HepG2 (cell line): ENCODE measurements around the gene PLEKHA8. TPM values are rescaled to one million over a fixed set of nuclear protein-coding genes. Genes with fewer than 3 reads are reported as not detected.

ENCODE experiments used
- CBX1 ChIP-seq: IDR thresholded peaks from one replicate; pipeline ENCODE4 v1.6.1; 2016; ENCODE audit warnings: antibody characterized with exemption, low read depth
- CENPT ChIP-seq: sonication (generic); formaldehyde crosslinking; IDR thresholded peaks from 2 replicates; pipeline ENCODE4 v1.8.0; 2022; ENCODE audit warnings: low read depth, mild to moderate bottlenecking, moderate library complexity, missing genetic modification reagents
- DMAP1 ChIP-seq: IDR thresholded peaks from 2 replicates; pipeline ENCODE4 v1.6.1; 2016
- MED1 ChIP-seq: sonication (generic); formaldehyde crosslinking; IDR thresholded peaks from 2 replicates; pipeline ENCODE4 v1.4.0; 2020; ENCODE audit warnings: missing genetic modification reagents
- RFXANK ChIP-seq: IDR thresholded peaks from 2 replicates; pipeline ENCODE4 v1.6.1; 2016
- SMAD1 ChIP-seq: sonication (generic); formaldehyde crosslinking; IDR thresholded peaks from 2 replicates; pipeline ENCODE4 v1.4.0; 2020; ENCODE audit warnings: missing genetic modification reagents, low read depth, mild to moderate bottlenecking, borderline replicate concordance
- ZNF101 ChIP-seq: sonication (generic); formaldehyde crosslinking; IDR thresholded peaks from 2 replicates; pipeline ENCODE4 v1.4.0; 2020; ENCODE audit warnings: mild to moderate bottlenecking, low read depth, missing genetic modification reagents, borderline replicate concordance
- ZNF713 ChIP-seq: sonication (generic); formaldehyde crosslinking; IDR thresholded peaks from 2 replicates; pipeline ENCODE4 v1.4.0; 2020; ENCODE audit warnings: mild to moderate bottlenecking, missing genetic modification reagents
- polyA plus RNA-seq, 8 experiments: library from polyadenylated mRNA; depleted of rRNA in 3 of 8; stranded (reverse) in 7 of 8; unstranded in 1 of 8; fragments of >200 nt; fragmentation: Illumina TruSeq in 4 of 8; extraction: Trizol in 4 of 8; gene quantifications; 2 replicates each; pipeline versions ENCODE4 v1.2.1 to v1.2.3, GENCODE V29; 2011 to 2016; ENCODE audit warnings: low read depth in 4 of 8, missing spikeins in 1 of 8, mixed read lengths in 1 of 8; ENCODE audit not compliant: insufficient read depth in 1 of 8
- total RNA-seq, 5 experiments: library from RNA; depleted of rRNA; stranded (reverse); fragments of >200 nt; fragmentation: Illumina TruSeq; extraction: Trizol; gene quantifications; 2 replicates each; pipeline ENCODE4 v1.2.3, GENCODE V29; 2016; ENCODE audit warnings: low read depth in 1 of 5
- TF ChIP-seq, protein P1 (sequence below): sonication (generic); formaldehyde crosslinking; IDR thresholded peaks from 2 replicates; pipeline ENCODE4 v1.4.0; 2020; ENCODE audit warnings: missing genetic modification reagents
- TF ChIP-seq, protein P2 (sequence below), 2 experiments: sonication (generic) in 1 of 2; formaldehyde crosslinking in 1 of 2; IDR thresholded peaks; 2 replicates each; pipeline versions ENCODE4 v1.5.1 to v1.6.1; 2011 to 2020; ENCODE audit warnings: borderline replicate concordance in 1 of 2, low read depth in 1 of 2, low read length in 1 of 2, mild to moderate bottlenecking in 1 of 2, missing genetic modification reagents in 1 of 2, moderate library complexity in 1 of 2
- TF ChIP-seq, protein P3 (sequence below): IDR thresholded peaks from 2 replicates; pipeline ENCODE4 v1.6.1; 2016; ENCODE audit warnings: low read depth
- TF ChIP-seq, protein P4 (sequence below): sonication (generic); formaldehyde crosslinking; IDR thresholded peaks from 2 replicates; pipeline ENCODE4 v1.5.1; 2020; ENCODE audit warnings: mild to moderate bottlenecking, moderate library complexity, missing genetic modification reagents
- TF ChIP-seq, protein P5 (sequence below): sonication (generic); formaldehyde crosslinking; IDR thresholded peaks from 2 replicates; pipeline ENCODE4 v1.9.0; 2021; ENCODE audit warnings: mild to moderate bottlenecking, missing genetic modification reagents

Gene PLEKHA8
- total and polyA plus RNA-seq, 2 of the 13 experiments (the other 11 are each of a cell fraction or from before 2014, with no cell fraction given) = 12.5 to 26.4 TPM

DNA sequence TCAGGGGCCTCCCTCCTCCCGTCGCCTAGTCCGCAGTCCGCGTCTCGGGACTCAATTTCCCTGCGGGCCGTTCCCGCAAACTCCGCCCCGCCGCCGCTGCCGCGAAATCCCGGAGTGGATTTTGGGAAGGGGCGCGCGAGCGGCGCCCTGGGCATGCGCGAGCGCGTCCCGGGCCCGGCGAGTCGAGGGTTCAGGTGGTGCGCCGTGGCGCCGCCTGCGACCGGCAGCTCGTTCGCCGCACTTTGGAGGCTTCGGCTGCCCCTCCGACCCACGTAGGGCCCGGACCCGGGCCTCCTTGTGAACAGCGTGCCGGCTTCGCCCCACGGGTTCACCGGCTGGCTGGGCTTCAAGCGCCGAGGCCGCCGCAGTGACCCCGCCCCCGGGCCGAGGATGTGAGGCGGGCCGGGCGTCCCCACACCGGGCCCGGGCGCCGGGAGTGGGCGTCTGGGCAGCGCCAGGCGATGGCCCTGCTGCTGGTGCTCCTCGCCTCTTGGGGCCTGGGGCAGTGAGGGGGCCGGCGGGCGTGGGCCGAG, at the start of gene PLEKHA8 (continued):
- TF ChIP-seq, protein P1, sequence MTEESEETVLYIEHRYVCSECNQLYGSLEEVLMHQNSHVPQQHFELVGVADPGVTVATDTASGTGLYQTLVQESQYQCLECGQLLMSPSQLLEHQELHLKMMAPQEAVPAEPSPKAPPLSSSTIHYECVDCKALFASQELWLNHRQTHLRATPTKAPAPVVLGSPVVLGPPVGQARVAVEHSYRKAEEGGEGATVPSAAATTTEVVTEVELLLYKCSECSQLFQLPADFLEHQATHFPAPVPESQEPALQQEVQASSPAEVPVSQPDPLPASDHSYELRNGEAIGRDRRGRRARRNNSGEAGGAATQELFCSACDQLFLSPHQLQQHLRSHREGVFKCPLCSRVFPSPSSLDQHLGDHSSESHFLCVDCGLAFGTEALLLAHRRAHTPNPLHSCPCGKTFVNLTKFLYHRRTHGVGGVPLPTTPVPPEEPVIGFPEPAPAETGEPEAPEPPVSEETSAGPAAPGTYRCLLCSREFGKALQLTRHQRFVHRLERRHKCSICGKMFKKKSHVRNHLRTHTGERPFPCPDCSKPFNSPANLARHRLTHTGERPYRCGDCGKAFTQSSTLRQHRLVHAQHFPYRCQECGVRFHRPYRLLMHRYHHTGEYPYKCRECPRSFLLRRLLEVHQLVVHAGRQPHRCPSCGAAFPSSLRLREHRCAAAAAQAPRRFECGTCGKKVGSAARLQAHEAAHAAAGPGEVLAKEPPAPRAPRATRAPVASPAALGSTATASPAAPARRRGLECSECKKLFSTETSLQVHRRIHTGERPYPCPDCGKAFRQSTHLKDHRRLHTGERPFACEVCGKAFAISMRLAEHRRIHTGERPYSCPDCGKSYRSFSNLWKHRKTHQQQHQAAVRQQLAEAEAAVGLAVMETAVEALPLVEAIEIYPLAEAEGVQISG (CRISPR knock-in tag) = peak; percentile 73
- TF ChIP-seq ZNF101 (no peak), CENPT (CRISPR knock-in tag) (no peak), MED1 (peak; percentile 64), RFXANK (CRISPR knock-in tag) (no peak), SMAD1 (no peak), DMAP1 (CRISPR knock-in tag) (no peak), ZNF713 (CRISPR knock-in tag) (no peak), CBX1 (peak; percentile 89)
- TF ChIP-seq, protein P2, sequence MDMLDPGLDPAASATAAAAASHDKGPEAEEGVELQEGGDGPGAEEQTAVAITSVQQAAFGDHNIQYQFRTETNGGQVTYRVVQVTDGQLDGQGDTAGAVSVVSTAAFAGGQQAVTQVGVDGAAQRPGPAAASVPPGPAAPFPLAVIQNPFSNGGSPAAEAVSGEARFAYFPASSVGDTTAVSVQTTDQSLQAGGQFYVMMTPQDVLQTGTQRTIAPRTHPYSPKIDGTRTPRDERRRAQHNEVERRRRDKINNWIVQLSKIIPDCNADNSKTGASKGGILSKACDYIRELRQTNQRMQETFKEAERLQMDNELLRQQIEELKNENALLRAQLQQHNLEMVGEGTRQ (IDR thresholded peaks at IDR 0.05; ENCODE audit: low read depth, low read length) = no peak
- TF ChIP-seq, protein P2 (CRISPR knock-in tag; IDR thresholded peaks at IDR 0.05; ENCODE audit: borderline replicate concordance) = no peak
- TF ChIP-seq, protein P3, sequence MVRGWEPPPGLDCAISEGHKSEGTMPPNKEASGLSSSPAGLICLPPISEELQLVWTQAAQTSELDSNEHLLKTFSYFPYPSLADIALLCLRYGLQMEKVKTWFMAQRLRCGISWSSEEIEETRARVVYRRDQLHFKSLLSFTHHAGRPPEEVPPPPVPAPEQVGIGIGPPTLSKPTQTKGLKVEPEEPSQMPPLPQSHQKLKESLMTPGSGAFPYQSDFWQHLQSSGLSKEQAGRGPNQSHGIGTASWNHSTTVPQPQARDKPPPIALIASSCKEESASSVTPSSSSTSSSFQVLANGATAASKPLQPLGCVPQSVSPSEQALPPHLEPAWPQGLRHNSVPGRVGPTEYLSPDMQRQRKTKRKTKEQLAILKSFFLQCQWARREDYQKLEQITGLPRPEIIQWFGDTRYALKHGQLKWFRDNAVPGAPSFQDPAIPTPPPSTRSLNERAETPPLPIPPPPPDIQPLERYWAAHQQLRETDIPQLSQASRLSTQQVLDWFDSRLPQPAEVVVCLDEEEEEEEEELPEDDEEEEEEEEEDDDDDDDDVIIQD (CRISPR knock-in tag) = peak; percentile 68; the same call in 1 of the 2 replicates
- TF ChIP-seq, protein P4, sequence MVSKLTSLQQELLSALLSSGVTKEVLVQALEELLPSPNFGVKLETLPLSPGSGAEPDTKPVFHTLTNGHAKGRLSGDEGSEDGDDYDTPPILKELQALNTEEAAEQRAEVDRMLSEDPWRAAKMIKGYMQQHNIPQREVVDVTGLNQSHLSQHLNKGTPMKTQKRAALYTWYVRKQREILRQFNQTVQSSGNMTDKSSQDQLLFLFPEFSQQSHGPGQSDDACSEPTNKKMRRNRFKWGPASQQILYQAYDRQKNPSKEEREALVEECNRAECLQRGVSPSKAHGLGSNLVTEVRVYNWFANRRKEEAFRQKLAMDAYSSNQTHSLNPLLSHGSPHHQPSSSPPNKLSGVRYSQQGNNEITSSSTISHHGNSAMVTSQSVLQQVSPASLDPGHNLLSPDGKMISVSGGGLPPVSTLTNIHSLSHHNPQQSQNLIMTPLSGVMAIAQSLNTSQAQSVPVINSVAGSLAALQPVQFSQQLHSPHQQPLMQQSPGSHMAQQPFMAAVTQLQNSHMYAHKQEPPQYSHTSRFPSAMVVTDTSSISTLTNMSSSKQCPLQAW (CRISPR knock-in tag) = no peak
- TF ChIP-seq, protein P5, sequence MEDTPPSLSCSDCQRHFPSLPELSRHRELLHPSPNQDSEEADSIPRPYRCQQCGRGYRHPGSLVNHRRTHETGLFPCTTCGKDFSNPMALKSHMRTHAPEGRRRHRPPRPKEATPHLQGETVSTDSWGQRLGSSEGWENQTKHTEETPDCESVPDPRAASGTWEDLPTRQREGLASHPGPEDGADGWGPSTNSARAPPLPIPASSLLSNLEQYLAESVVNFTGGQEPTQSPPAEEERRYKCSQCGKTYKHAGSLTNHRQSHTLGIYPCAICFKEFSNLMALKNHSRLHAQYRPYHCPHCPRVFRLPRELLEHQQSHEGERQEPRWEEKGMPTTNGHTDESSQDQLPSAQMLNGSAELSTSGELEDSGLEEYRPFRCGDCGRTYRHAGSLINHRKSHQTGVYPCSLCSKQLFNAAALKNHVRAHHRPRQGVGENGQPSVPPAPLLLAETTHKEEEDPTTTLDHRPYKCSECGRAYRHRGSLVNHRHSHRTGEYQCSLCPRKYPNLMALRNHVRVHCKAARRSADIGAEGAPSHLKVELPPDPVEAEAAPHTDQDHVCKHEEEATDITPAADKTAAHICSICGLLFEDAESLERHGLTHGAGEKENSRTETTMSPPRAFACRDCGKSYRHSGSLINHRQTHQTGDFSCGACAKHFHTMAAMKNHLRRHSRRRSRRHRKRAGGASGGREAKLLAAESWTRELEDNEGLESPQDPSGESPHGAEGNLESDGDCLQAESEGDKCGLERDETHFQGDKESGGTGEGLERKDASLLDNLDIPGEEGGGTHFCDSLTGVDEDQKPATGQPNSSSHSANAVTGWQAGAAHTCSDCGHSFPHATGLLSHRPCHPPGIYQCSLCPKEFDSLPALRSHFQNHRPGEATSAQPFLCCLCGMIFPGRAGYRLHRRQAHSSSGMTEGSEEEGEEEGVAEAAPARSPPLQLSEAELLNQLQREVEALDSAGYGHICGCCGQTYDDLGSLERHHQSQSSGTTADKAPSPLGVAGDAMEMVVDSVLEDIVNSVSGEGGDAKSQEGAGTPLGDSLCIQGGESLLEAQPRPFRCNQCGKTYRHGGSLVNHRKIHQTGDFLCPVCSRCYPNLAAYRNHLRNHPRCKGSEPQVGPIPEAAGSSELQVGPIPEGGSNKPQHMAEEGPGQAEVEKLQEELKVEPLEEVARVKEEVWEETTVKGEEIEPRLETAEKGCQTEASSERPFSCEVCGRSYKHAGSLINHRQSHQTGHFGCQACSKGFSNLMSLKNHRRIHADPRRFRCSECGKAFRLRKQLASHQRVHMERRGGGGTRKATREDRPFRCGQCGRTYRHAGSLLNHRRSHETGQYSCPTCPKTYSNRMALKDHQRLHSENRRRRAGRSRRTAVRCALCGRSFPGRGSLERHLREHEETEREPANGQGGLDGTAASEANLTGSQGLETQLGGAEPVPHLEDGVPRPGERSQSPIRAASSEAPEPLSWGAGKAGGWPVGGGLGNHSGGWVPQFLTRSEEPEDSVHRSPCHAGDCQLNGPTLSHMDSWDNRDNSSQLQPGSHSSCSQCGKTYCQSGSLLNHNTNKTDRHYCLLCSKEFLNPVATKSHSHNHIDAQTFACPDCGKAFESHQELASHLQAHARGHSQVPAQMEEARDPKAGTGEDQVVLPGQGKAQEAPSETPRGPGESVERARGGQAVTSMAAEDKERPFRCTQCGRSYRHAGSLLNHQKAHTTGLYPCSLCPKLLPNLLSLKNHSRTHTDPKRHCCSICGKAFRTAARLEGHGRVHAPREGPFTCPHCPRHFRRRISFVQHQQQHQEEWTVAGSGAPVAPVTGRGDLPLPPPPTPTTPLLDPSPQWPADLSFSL (CRISPR knock-in tag) = no peak
